ENCODE measurements around the gene SDK1.

Gene SDK1

GRCh38 chr7:3283130-3283704, 17.8 kb upstream of the SDK1 start:
- no peak for DNase-seq (ENCODE audit: low spot score)

GRCh38 chr7:3285652-3286051, 15.4 kb upstream of the SDK1 start:
- DNase-seq (ENCODE audit: low spot score) = no peak

GRCh38 chr7:3289996-3290395, 11.1 kb upstream of the SDK1 start:
- DNase-seq (ENCODE audit: low spot score) = peak; percentile 86

- DNase-seq (ENCODE audit: low spot score) = no peak
These were observed 8.4 kb upstream of the SDK1 start for GRCh38 chr7:3292694-3293093.

GRCh38 chr7:3294432-3295100, 6.5 kb upstream of the SDK1 start:
- peak; percentile 15 for DNase-seq (ENCODE audit: low spot score)

- DNase-seq (ENCODE audit: low spot score) = no peak
These were observed 3.8 kb upstream of the SDK1 start for GRCh38 chr7:3297105-3297819.

- peak; percentile 50 for DNase-seq (ENCODE audit: low spot score)
These were observed 816 bp upstream of the SDK1 start for GRCh38 chr7:3300221-3300650.

- DNase-seq (ENCODE audit: low spot score) = no peak
These were observed 338 bp downstream of the SDK1 start for GRCh38 chr7:3301449-3301731.

GRCh38 chr7:3301831-3302618, 973 bp downstream of the SDK1 start:
- DNase-seq (ENCODE audit: low spot score) = peak; percentile 41

GRCh38 chr7:3302681-3303320, 1.7 kb downstream of the SDK1 start:
- DNase-seq (ENCODE audit: low spot score) = no peak

- DNase-seq (ENCODE audit: low spot score) = no peak
These were observed 3.1 kb downstream of the SDK1 start for GRCh38 chr7:3304131-3304530.

- DNase-seq (ENCODE audit: low spot score) = no peak
These were observed 6.4 kb downstream of the SDK1 start for GRCh38 chr7:3307435-3307834.

- peak; percentile 15 for DNase-seq (ENCODE audit: low spot score)
These were observed 8.1 kb downstream of the SDK1 start for GRCh38 chr7:3309140-3309539.

- DNase-seq (ENCODE audit: low spot score) = no peak
These were observed 8.9 kb downstream of the SDK1 start for GRCh38 chr7:3309956-3310355.

- DNase-seq (ENCODE audit: low spot score) = no peak
These were observed 9.8 kb downstream of the SDK1 start for GRCh38 chr7:3310884-3311283.

- no peak for DNase-seq (ENCODE audit: low spot score)
These were observed 11.5 kb downstream of the SDK1 start for GRCh38 chr7:3312583-3312982.

- no peak for DNase-seq (ENCODE audit: low spot score)
These were observed 17.8 kb downstream of the SDK1 start for GRCh38 chr7:3318874-3319273.

GRCh38 chr7:3321206-3321605, 20.2 kb downstream of the SDK1 start:
- no peak for DNase-seq (ENCODE audit: low spot score)

- no peak for DNase-seq (ENCODE audit: low spot score)
These were observed 20.7 kb downstream of the SDK1 start for GRCh38 chr7:3321745-3322144.

GRCh38 chr7:3326246-3326645, 25.2 kb downstream of the SDK1 start:
- no peak for DNase-seq (ENCODE audit: low spot score)

- DNase-seq (ENCODE audit: low spot score) = no peak
These were observed 26.0 kb downstream of the SDK1 start for GRCh38 chr7:3327099-3327498.

- DNase-seq (ENCODE audit: low spot score) = no peak
These were observed 26.6 kb downstream of the SDK1 start for GRCh38 chr7:3327655-3328054.
